Colonic mucosa (tissue), 4 donors: ENCODE data around the gene CARMIL1. TPM values are rescaled to one million over a fixed set of nuclear protein-coding genes. Genes with fewer than 3 reads are reported as not detected.

ENCODE experiments used
- DNase-seq: peaks from one replicate; pipeline ENCODE4 v3.0.0-alpha.2; 2020
- H3K27ac ChIP-seq: fragments of 200-600 bp; one replicate; pipeline ENCODE4 v1.8.0; 2021
- H3K27me3 ChIP-seq: fragments of 200-600 bp; one replicate; pipeline ENCODE4 v1.8.0; 2021
- H3K36me3 ChIP-seq: fragments of 200-600 bp; one replicate; pipeline ENCODE4 v1.8.0; 2021
- H3K4me1 ChIP-seq: fragments of 200-600 bp; one replicate; pipeline ENCODE4 v1.8.0; 2021; ENCODE audit warnings: mild to moderate bottlenecking
- H3K4me3 ChIP-seq: fragments of 200-600 bp; one replicate; pipeline ENCODE4 v1.8.0; 2021
- H3K9ac ChIP-seq, 2 donors: one replicate each; pipeline ENCODE4 v1.7.0; 2013; ENCODE audit warnings: control low read depth in 2 of 2, low read depth in 2 of 2, low read length in 2 of 2
- H3K9me3 ChIP-seq: fragments of 200-600 bp; one replicate; pipeline ENCODE4 v1.8.0; 2021
- CTCF ChIP-seq: fragments of 200-600 bp; IDR thresholded peaks from one replicate; pipeline ENCODE4 v1.8.0; 2022; ENCODE audit warnings: antibody characterized with exemption, mild to moderate bottlenecking
- intact Hi-C: fragments of 100-400 bp; cut with DNase I; formaldehyde crosslinking; loops from one replicate; pipeline ENCODE4 v1.14.1; 2022
- total RNA-seq, 2 donors: library from RNA; stranded (reverse); fragmentation: NEBNext Ultra II Directional in 1 of 2; extraction: Animal tissue kit (Norgen Biotek cat#: 25700) in 1 of 2; gene quantifications; one replicate each; pipeline ENCODE4 v1.2.1, GENCODE V29; 2021
- donor health status: healthy.
- donor health status: DM: no; HTN: no; CAD: no.
- donor health status: DM: no; HTN: no; CAD: no.

Gene CARMIL1
- total RNA-seq, 2 donors from 2014 or later: 38.6 to 50.2 TPM

GRCh38 chr6:25333471-25333870, 54.3 kb downstream of the CARMIL1 start:
- Histone ChIP-seq H3K4me3 (no peak overlapping the region), H3K27ac (no peak overlapping the region), H3K4me1 (peaks cover 10% of the 10 kb centered on the region), H3K27me3 (no peaks in the 10 kb centered on the region), H3K9me3 (no peaks in the 10 kb centered on the region), H3K36me3 (no peaks in the 10 kb centered on the region), H3K9ac (no peak overlapping the region)
- intact Hi-C loops: no loop called here
- no peak for TF ChIP-seq CTCF
- DNase-seq: no peak

DNA sequence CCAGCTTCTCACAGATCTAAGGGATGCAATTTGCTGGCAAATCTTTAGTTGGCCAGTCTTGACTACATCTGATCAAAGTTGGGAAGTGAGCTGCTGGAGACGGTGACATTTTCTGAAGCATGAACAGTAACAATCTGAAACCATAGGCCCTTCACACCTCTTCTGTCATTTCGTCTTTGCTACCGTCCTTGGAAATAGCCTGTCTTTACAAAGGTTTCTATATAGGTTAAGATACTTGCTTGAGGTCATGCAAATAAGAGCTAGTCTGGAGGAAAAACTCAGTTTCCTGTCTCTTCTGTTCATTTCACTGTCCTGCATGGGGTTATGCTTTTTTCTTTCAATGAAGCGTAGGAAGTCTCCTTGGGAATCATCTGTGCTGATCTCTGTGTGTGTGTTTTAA, 55.6 kb downstream of the CARMIL1 start:
- Histone ChIP-seq H3K9me3 (no peaks in the 10 kb centered on the region), H3K27me3 (no peaks in the 10 kb centered on the region), H3K4me1 (peaks cover 13% of the 10 kb centered on the region), H3K4me3 (no peak overlapping the region), H3K36me3 (no peaks in the 10 kb centered on the region), H3K27ac (no peak overlapping the region), H3K9ac (no peak overlapping the region)
- intact Hi-C loops: no loop called here
- DNase-seq: no peak
- no peak for TF ChIP-seq CTCF

DNA sequence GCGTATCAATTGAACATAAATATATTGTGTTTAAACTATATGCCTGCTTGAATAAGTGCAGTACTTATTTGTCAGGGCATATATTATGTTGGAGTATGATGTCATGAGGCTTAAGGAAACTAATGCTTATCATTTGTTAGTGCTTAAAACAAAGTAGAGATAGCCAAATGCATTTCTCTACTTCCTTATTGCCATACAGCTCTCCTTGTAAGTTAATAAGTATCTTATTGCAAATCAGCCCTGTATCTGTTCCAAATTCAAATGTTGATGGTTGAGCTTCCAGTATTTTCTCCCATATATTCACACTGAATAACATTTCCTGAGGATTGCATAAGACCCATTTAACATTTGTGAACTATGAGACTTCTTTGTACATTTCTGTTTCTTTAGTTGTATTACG, 57.8 kb downstream of the CARMIL1 start:
- H3K4me1 ChIP-seq: peaks cover 8% of the 10 kb centered on the region
- no peaks in the 10 kb centered on the region for H3K36me3 ChIP-seq
- DNase-seq: no peak
- intact Hi-C loops: no loop called here
- no peaks in the 10 kb centered on the region for H3K27me3 ChIP-seq
- H3K27ac ChIP-seq: peak overlapping the region; percentile 24
- H3K4me3 ChIP-seq: no peak overlapping the region
- TF ChIP-seq CTCF: no peak
- no peaks in the 10 kb centered on the region for H3K9me3 ChIP-seq
- H3K9ac ChIP-seq: peak overlapping the region in 1 of 2 donors; percentile 23

- no peak for TF ChIP-seq CTCF
- H3K27ac ChIP-seq: peak overlapping the region; percentile 24
- peaks cover 8% of the 10 kb centered on the region for H3K4me1 ChIP-seq
- H3K36me3 ChIP-seq: no peaks in the 10 kb centered on the region
- no peaks in the 10 kb centered on the region for H3K27me3 ChIP-seq
- H3K9me3 ChIP-seq: no peaks in the 10 kb centered on the region
- DNase-seq: no peak
- intact Hi-C loops: no loop called here
- no peak overlapping the region for H3K4me3 ChIP-seq
- H3K9ac ChIP-seq: peak overlapping the region in 1 of 2 donors; percentile 23
Measured at GRCh38 chr6:25337431-25337830, 58.3 kb downstream of the CARMIL1 start.

GRCh38 chr6:25340431-25341202, 61.4 kb downstream of the CARMIL1 start:
- DNase-seq: peak; percentile 28
- Histone ChIP-seq H3K4me1 (peaks cover 3% of the 10 kb centered on the region), H3K9ac (peak overlapping the region in 1 of 2 donors; percentile 32), H3K9me3 (no peaks in the 10 kb centered on the region), H3K4me3 (no peak overlapping the region), H3K36me3 (no peaks in the 10 kb centered on the region), H3K27me3 (no peaks in the 10 kb centered on the region), H3K27ac (peak overlapping the region; percentile 65)
- TF ChIP-seq CTCF: no peak
- intact Hi-C loops: no loop called here
